Activated naive CD8-positive, alpha-beta T cell (primary cell): Measurements from ENCODE around the gene RNF17.
"Not testable (repeated sequence)": the region's sequence is repeated elsewhere in the genome, so short reads cannot be mapped to it uniquely, and the experiment has no call there.

Experiments used
- H3K27ac Mint-ChIP-seq: one replicate; pipeline ENCODE4 v1.8.0; 2021; ENCODE audit warnings: mixed read lengths
- H3K27me3 Mint-ChIP-seq: one replicate; pipeline ENCODE4 v1.8.0; 2021; ENCODE audit warnings: mixed read lengths
- H3K36me3 Mint-ChIP-seq: one replicate; pipeline ENCODE4 v1.8.0; 2021; ENCODE audit warnings: mixed read lengths
- H3K4me1 Mint-ChIP-seq: one replicate; pipeline ENCODE4 v1.8.0; 2021; ENCODE audit warnings: low read depth, mixed read lengths
- H3K4me3 Mint-ChIP-seq: one replicate; pipeline ENCODE4 v1.8.0; 2021; ENCODE audit warnings: mild to moderate bottlenecking, mixed read lengths
- H3K9me3 Mint-ChIP-seq: one replicate; pipeline ENCODE4 v1.8.0; 2021; ENCODE audit warnings: low read depth, mixed read lengths

RNF17 gene

GRCh38 chr13:24784319-24784718 is 20.4 kb downstream of the RNF17 start:
- no peak overlapping the region for H3K27ac Mint-ChIP-seq
- peaks cover 6% of the 10 kb centered on the region for H3K9me3 Mint-ChIP-seq
- H3K4me1 Mint-ChIP-seq = no peaks in the 10 kb centered on the region
- H3K4me3 Mint-ChIP-seq = no peak overlapping the region
- H3K36me3 Mint-ChIP-seq = no peaks in the 10 kb centered on the region
- H3K27me3 Mint-ChIP-seq = peaks cover 22% of the 10 kb centered on the region

GRCh38 chr13:24788538-24788937 is 24.6 kb downstream of the RNF17 start:
- Mint-ChIP-seq H3K4me1 (no peaks in the 10 kb centered on the region), H3K4me3 (no peak overlapping the region), H3K27ac (no peak overlapping the region), H3K9me3 (peaks cover 6% of the 10 kb centered on the region), H3K36me3 (no peaks in the 10 kb centered on the region), H3K27me3 (peaks cover 22% of the 10 kb centered on the region)

GRCh38 chr13:24802074-24802473 is 38.1 kb downstream of the RNF17 start:
- Mint-ChIP-seq H3K27me3 (peaks cover 2% of the 10 kb centered on the region), H3K9me3 (no peaks in the 10 kb centered on the region), H3K36me3 (no peaks in the 10 kb centered on the region), H3K4me3 (no peak overlapping the region), H3K4me1 (no peaks in the 10 kb centered on the region), H3K27ac (no peak overlapping the region)

- Mint-ChIP-seq H3K9me3 (peaks cover 10% of the 10 kb centered on the region), H3K27ac (no peak overlapping the region), H3K4me3 (no peak overlapping the region), H3K36me3 (no peaks in the 10 kb centered on the region), H3K27me3 (peaks cover 21% of the 10 kb centered on the region), H3K4me1 (no peaks in the 10 kb centered on the region)
These were observed 57.2 kb downstream of the RNF17 start for GRCh38 chr13:24821207-24821606.

- peaks cover 10% of the 10 kb centered on the region for H3K9me3 Mint-ChIP-seq
- no peaks in the 10 kb centered on the region for H3K4me1 Mint-ChIP-seq
- no peak overlapping the region for H3K27ac Mint-ChIP-seq
- no peak overlapping the region for H3K4me3 Mint-ChIP-seq
- H3K36me3 Mint-ChIP-seq = no peaks in the 10 kb centered on the region
- peaks cover 21% of the 10 kb centered on the region for H3K27me3 Mint-ChIP-seq
These were observed 58.7 kb downstream of the RNF17 start for GRCh38 chr13:24822640-24823039.

- H3K27me3 Mint-ChIP-seq = peaks cover 21% of the 10 kb centered on the region
- not testable (repeated sequence) for H3K4me1 Mint-ChIP-seq, H3K27ac Mint-ChIP-seq, H3K36me3 Mint-ChIP-seq, H3K4me3 Mint-ChIP-seq, H3K9me3 Mint-ChIP-seq
These were observed 59.2 kb downstream of the RNF17 start for GRCh38 chr13:24823122-24823710.

- no peaks in the 10 kb centered on the region for H3K36me3 Mint-ChIP-seq
- peaks cover 6% of the 10 kb centered on the region for H3K27me3 Mint-ChIP-seq
- H3K27ac Mint-ChIP-seq = no peak overlapping the region
- H3K9me3 Mint-ChIP-seq = no peaks in the 10 kb centered on the region
- H3K4me3 Mint-ChIP-seq = no peak overlapping the region
- no peaks in the 10 kb centered on the region for H3K4me1 Mint-ChIP-seq
These were observed 63.8 kb downstream of the RNF17 start for GRCh38 chr13:24827799-24828198.

- no peak overlapping the region for H3K4me3 Mint-ChIP-seq
- H3K27me3 Mint-ChIP-seq = peaks cover 2% of the 10 kb centered on the region
- H3K27ac Mint-ChIP-seq = no peak overlapping the region
These were observed 71.0 kb downstream of the RNF17 start for GRCh38 chr13:24834902-24835510.

GRCh38 chr13:24837528-24837927 is 73.6 kb downstream of the RNF17 start:
- H3K4me3 Mint-ChIP-seq, H3K36me3 Mint-ChIP-seq, H3K27ac Mint-ChIP-seq, H3K4me1 Mint-ChIP-seq, H3K27me3 Mint-ChIP-seq, H3K9me3 Mint-ChIP-seq: not testable (repeated sequence)

More at GRCh38 chr13:24834902-24835510, 71.0 kb downstream of the RNF17 start:
- Mint-ChIP-seq H3K9me3 (no peaks in the 10 kb centered on the region), H3K4me1 (no peaks in the 10 kb centered on the region), H3K36me3 (no peaks in the 10 kb centered on the region)

GRCh38 chr13:24842549-24843274 is 78.7 kb downstream of the RNF17 start:
- Mint-ChIP-seq H3K27me3 (no peaks in the 10 kb centered on the region), H3K4me1 (no peaks in the 10 kb centered on the region), H3K36me3 (no peaks in the 10 kb centered on the region), H3K27ac (no peak overlapping the region), H3K4me3 (no peak overlapping the region), H3K9me3 (no peaks in the 10 kb centered on the region)

- H3K9me3 Mint-ChIP-seq = no peaks in the 10 kb centered on the region
- no peak overlapping the region for H3K4me3 Mint-ChIP-seq
- no peaks in the 10 kb centered on the region for H3K36me3 Mint-ChIP-seq
- H3K4me1 Mint-ChIP-seq = no peaks in the 10 kb centered on the region
- peaks cover 12% of the 10 kb centered on the region for H3K27me3 Mint-ChIP-seq
- no peak overlapping the region for H3K27ac Mint-ChIP-seq
These were observed 87.6 kb downstream of the RNF17 start for GRCh38 chr13:24851546-24851945.

- H3K4me1 Mint-ChIP-seq = no peaks in the 10 kb centered on the region
- H3K36me3 Mint-ChIP-seq = no peaks in the 10 kb centered on the region
- no peaks in the 10 kb centered on the region for H3K9me3 Mint-ChIP-seq
- no peak overlapping the region for H3K27ac Mint-ChIP-seq
- H3K4me3 Mint-ChIP-seq = no peak overlapping the region
- peaks cover 13% of the 10 kb centered on the region for H3K27me3 Mint-ChIP-seq
These were observed 90.3 kb downstream of the RNF17 start for GRCh38 chr13:24854311-24854710.

GRCh38 chr13:24858953-24859352 is 95.0 kb downstream of the RNF17 start:
- no peaks in the 10 kb centered on the region for H3K4me1 Mint-ChIP-seq
- H3K27me3 Mint-ChIP-seq = peaks cover 11% of the 10 kb centered on the region
- no peaks in the 10 kb centered on the region for H3K9me3 Mint-ChIP-seq
- no peak overlapping the region for H3K27ac Mint-ChIP-seq
- H3K4me3 Mint-ChIP-seq = no peak overlapping the region
- H3K36me3 Mint-ChIP-seq = no peaks in the 10 kb centered on the region

- Mint-ChIP-seq H3K9me3 (no peaks in the 10 kb centered on the region), H3K27me3 (peaks cover 9% of the 10 kb centered on the region), H3K36me3 (no peaks in the 10 kb centered on the region), H3K4me3 (no peak overlapping the region), H3K27ac (no peak overlapping the region), H3K4me1 (no peaks in the 10 kb centered on the region)
These were observed 96.8 kb downstream of the RNF17 start for GRCh38 chr13:24860770-24861169.

- H3K27me3 Mint-ChIP-seq = peaks cover 5% of the 10 kb centered on the region
- H3K4me3 Mint-ChIP-seq = no peak overlapping the region
- no peak overlapping the region for H3K27ac Mint-ChIP-seq
- no peaks in the 10 kb centered on the region for H3K4me1 Mint-ChIP-seq
- H3K9me3 Mint-ChIP-seq = no peaks in the 10 kb centered on the region
- no peaks in the 10 kb centered on the region for H3K36me3 Mint-ChIP-seq
These were observed 97.8 kb downstream of the RNF17 start for GRCh38 chr13:24861617-24862362.
